WTC11 (cell line): Measurements from ENCODE around the gene ATAD2B. TPM values are rescaled to one million over a fixed set of nuclear protein-coding genes. Genes with fewer than 3 reads are reported as not detected.

Experiments
- ATAC-seq: fragments of 200-7000 bp; cut with Tn5 transposase; 2 replicates; pipeline ENCODE4 v1.10.0; 2021; ENCODE audit warnings: mild to moderate bottlenecking, moderate library complexity
- CTCF ChIA-PET: fragments of 300-600 bp; sonication (Branson Sonifier 250); formaldehyde crosslinking; loops from one replicate; lab custom pipeline; 2021; ENCODE audit warnings: antibody characterized with exemption; lab: Charles Lee
- POLR2A ChIA-PET: fragments of 350-600 bp; sonication (Branson Sonifier 250); formaldehyde crosslinking; loops from one replicate; lab custom pipeline; 2021; ENCODE audit warnings: antibody characterized with exemption; lab: Charles Lee
- DNase-seq: peaks from one replicate; pipeline ENCODE4 v3.0.0; 2021; ENCODE audit warnings: low spot score
- H3K27ac Mint-ChIP-seq: 2 replicates; pipeline ENCODE4 v1.8.0; 2021; ENCODE audit warnings: mixed read lengths
- H3K27me3 Mint-ChIP-seq: 2 replicates; pipeline ENCODE4 v1.8.0; 2021; ENCODE audit warnings: low read depth, mild to moderate bottlenecking, moderate library complexity, mixed read lengths
- H3K36me3 Mint-ChIP-seq: 2 replicates; pipeline ENCODE4 v1.8.0; 2021; ENCODE audit warnings: mixed read lengths
- H3K4me1 Mint-ChIP-seq: 2 replicates; pipeline ENCODE4 v1.8.0; 2022; ENCODE audit warnings: mixed read lengths
- H3K4me3 Mint-ChIP-seq: 2 replicates; pipeline ENCODE4 v1.8.0; 2021; ENCODE audit warnings: mild to moderate bottlenecking, moderate library complexity, mixed read lengths
- H3K9me3 Mint-ChIP-seq: 2 replicates; pipeline ENCODE4 v1.8.0; 2021; ENCODE audit warnings: mixed read lengths
- AR ChIP-seq: fragments of 250-450 bp; sonication (Bioruptor Pico); IDR thresholded peaks from 2 replicates; pipeline ENCODE4 v1.9.0; 2021; ENCODE audit warnings: mild to moderate bottlenecking
- ARID4B ChIP-seq: sonication (generic); formaldehyde crosslinking; IDR thresholded peaks from 2 replicates; pipeline ENCODE4 v1.8.0; 2023; ENCODE audit warnings: missing genetic modification reagents, mild to moderate bottlenecking, borderline replicate concordance
- CDX4 ChIP-seq: fragments of 250-450 bp; sonication (Bioruptor Pico); IDR thresholded peaks from 2 replicates; pipeline ENCODE4 v1.9.0; 2021; ENCODE audit warnings: moderate library complexity, mild to moderate bottlenecking, inconsistent platforms, borderline replicate concordance
- CTCF ChIP-seq: fragments of 200-600 bp; IDR thresholded peaks from 2 replicates; pipeline ENCODE4 v1.8.0; 2022; ENCODE audit warnings: antibody characterized with exemption
- JAZF1 ChIP-seq: fragments of 250-450 bp; sonication (Bioruptor Pico); IDR thresholded peaks from 2 replicates; pipeline ENCODE4 v1.9.0; 2021; ENCODE audit warnings: moderate library complexity, mild to moderate bottlenecking, inconsistent platforms
- KAT7 ChIP-seq: sonication (generic); formaldehyde crosslinking; IDR thresholded peaks from 2 replicates; pipeline ENCODE4 v1.8.1; 2023; ENCODE audit warnings: missing genetic modification reagents, mild to moderate bottlenecking, borderline replicate concordance
- NR3C1 ChIP-seq: sonication (generic); formaldehyde crosslinking; conservative IDR thresholded peaks from 2 replicates; pipeline ENCODE4 v1.8.1; 2023; ENCODE audit warnings: low read depth, mild to moderate bottlenecking, missing genetic modification reagents
- RORB ChIP-seq: fragments of 250-450 bp; sonication (Bioruptor Pico); IDR thresholded peaks from 2 replicates; pipeline ENCODE4 v1.9.0; 2021; ENCODE audit warnings: mild to moderate bottlenecking
- ZNF423 ChIP-seq: fragments of 250-450 bp; sonication (Bioruptor Pico); IDR thresholded peaks from 2 replicates; pipeline ENCODE4 v2.1.2; 2022; ENCODE audit warnings: mild to moderate bottlenecking, moderate library complexity
- ZNF671 ChIP-seq: fragments of 250-450 bp; sonication (Bioruptor Pico); IDR thresholded peaks from 2 replicates; pipeline ENCODE4 v1.8.0; 2021; ENCODE audit warnings: mild to moderate bottlenecking
- total RNA-seq: library from RNA; stranded (reverse); gene quantifications from 3 replicates; pipeline ENCODE4 v1.2.3, GENCODE V29; 2021

Gene ATAD2B
- total RNA-seq, 1 experiment from 2014 or later, result 21.5 TPM

- H3K4me1 Mint-ChIP-seq, result no peaks in the 10 kb centered on the region
- DNase-seq (no peak), ATAC-seq (no peak)
- TF ChIP-seq CDX4 (CRISPR knock-in tag) (no peak), ARID4B (CRISPR knock-in tag) (no peak), JAZF1 (no peak), ZNF423 (no peak)
- no peak overlapping the region for H3K27ac Mint-ChIP-seq
- peaks cover 3% of the 10 kb centered on the region; the same call in 1 of the 2 replicates for H3K36me3 Mint-ChIP-seq
- ChIA-PET CTCF (no interaction called here), POLR2A (no interaction called here)
- H3K27me3 Mint-ChIP-seq, result no peaks in the 10 kb centered on the region
- no peaks in the 10 kb centered on the region for H3K9me3 Mint-ChIP-seq
- H3K4me3 Mint-ChIP-seq, result no peak overlapping the region
These were observed 142.0 kb downstream of the ATAD2B start for GRCh38 chr2:23784971-23785370.

GRCh38 chr2:23782646-23783045, 144.3 kb downstream of the ATAD2B start:
- Mint-ChIP-seq H3K4me1 (no peaks in the 10 kb centered on the region), H3K4me3 (no peak overlapping the region), H3K27me3 (no peaks in the 10 kb centered on the region), H3K36me3 (peaks cover 3% of the 10 kb centered on the region; the same call in 1 of the 2 replicates)
- DNase-seq (no peak), ATAC-seq (no peak)
- CTCF ChIA-PET, result no interaction called here
- TF ChIP-seq CTCF (no peak), AR (CRISPR knock-in tag) (no peak), NR3C1 (CRISPR knock-in tag) (no peak), RORB (no peak)
- TF ChIP-seq, all 79 proteins: peak for 0
- H3K27ac Mint-ChIP-seq, result no peak overlapping the region
- H3K9me3 Mint-ChIP-seq, result no peaks in the 10 kb centered on the region
- POLR2A ChIA-PET, result no interaction called here

- Mint-ChIP-seq H3K4me1 (no peaks in the 10 kb centered on the region), H3K4me3 (no peak overlapping the region), H3K9me3 (no peaks in the 10 kb centered on the region), H3K36me3 (peaks cover 3% of the 10 kb centered on the region; the same call in 1 of the 2 replicates), H3K27me3 (no peaks in the 10 kb centered on the region), H3K27ac (no peak overlapping the region)
- DNase-seq, result no peak
- ChIA-PET POLR2A (no interaction called here), CTCF (no interaction called here)
- no peak for ATAC-seq
- TF ChIP-seq ARID4B (CRISPR knock-in tag) (no peak), KAT7 (no peak), AR (CRISPR knock-in tag) (no peak), ZNF671 (CRISPR knock-in tag) (no peak)
These were observed 144.8 kb downstream of the ATAD2B start for GRCh38 chr2:23782126-23782525.
